Measurements from ENCODE around the gene TMEM243.
"Not testable (repeated sequence)": the region's sequence is repeated elsewhere in the genome, so short reads cannot be mapped to it uniquely, and the experiment has no call there.

TMEM243 gene

DNA sequence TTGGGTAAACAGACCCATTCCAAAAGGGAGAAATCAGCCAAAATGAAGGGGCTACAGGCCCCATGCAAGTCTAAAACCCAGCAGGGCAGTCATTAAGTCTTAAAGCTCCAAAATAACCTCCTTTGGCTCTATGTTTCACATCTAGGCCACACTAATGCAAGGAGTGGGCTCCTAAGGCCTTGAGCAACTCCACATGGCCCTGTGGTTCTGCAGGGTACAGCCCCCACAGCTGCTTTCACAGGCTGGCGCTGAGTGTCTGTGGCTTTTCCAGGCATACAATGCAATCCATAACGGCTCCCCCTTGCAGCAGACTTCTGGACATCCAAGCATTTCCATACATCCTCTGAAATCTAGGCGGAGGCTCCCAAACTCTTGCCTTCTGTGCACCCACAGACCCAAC lies 9.0 kb downstream of the TMEM243 start:
- no peak for DNase-seq

DNA sequence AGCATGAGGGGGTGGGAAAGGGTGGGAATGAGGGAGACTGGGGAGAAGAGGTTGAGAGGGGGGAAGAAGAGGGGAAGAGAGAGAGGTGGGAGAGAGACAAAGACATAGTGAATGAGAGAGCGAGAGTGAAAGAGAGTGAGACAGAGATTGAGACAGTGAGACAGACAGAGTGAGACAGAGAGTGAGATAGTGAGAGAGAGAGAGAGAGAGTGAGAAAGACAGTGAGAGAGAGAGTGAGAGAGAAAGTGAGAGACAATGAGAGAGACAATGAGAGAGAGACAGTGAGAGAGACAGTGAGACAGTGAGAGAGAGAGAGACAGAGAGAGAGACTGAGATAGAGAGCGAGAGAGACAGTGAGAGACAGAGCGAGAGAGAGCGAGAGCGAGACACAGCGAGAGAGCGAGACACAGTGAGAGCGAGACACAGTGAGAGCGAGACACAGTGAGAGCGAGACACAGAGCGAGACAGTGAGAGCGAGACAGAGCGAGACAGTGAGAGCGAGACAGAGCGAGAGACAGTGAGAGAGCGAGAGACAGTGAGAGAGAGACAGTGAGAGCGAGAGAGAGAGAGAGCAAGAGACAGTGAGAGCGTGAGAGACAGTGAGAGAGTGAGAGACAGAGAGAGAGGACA lies 10.1 kb downstream of the TMEM243 start:
- DNase-seq, result no peak

DNA sequence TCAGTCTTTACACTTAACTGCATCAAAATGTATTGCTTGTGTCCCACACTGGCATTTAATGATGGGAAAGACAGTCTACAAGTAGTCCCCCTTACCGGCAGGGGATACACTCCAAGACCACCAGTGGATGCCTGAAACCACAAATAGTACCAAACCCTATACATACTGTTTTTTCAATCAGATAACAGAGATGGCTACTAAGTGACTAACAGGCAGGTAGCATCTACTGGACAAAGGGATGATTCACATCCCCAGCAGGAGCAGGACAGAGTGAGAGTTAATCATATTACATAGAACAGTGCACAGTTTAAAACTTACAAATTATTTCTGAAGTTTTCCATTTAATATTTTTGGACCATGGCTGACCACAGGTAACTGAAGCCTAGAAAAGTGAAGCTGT lies 13.2 kb downstream of the TMEM243 start:
- DNase-seq, result no peak

GRCh38 chr7:87205701-87206100 lies 13.8 kb downstream of the TMEM243 start:
- not testable (repeated sequence) for DNase-seq

DNA sequence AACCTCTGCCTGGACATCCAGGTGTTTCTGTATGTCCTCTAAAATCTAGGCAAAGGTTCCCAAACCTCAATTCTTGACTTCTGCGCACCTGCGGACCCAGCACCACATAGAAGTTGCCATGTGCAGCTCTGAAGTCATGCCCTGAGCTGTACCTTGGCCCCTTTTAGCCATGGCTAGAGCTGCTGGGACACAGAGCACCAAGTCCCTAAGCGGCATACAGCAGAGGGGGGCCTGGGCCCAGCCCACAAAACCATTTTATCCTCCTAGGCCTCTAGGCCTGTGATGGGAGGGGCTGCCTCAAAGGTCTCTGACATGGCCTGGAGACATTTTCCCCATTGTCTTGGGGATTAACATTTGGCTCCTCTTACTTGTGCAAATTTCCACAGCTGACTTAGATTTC lies 14.6 kb downstream of the TMEM243 start:
- no peak for DNase-seq

DNA sequence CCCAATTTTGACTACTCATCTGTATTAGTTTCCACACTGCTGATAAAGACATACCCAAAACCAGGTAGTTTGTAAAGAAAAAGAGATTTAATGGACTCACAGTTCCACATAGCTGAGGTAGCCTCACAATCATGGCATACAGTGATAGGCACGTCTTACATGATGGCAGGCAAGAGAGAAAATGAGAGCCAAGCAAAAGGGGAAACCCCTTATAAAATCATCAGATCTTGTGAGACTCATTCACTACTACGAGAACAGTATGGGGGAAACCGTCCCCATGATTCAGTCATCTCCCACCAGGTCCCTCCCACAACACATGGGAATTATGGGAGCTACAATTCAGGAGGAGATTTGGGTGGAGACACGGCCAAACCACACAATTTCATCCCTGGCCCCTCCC lies 15.6 kb downstream of the TMEM243 start:
- DNase-seq, result not testable (repeated sequence)

DNA sequence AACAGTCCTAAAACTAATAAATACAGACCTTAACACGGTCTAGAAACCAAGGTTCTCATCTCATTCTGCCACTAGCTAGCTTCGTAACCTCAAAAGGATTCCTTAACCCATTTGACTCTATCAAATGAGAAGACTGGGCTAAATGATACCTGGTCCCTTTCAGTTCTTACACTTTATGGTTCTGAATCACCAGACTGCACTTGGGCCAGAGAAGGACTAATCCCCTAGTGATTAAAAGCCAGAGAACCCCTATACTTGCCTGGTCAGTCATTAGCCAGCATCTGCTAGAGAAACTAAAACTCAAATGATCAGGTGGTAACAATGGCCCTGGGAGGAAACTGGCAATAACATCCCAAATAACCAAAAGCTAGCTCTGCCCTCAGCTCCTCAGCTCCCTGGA lies 16.8 kb downstream of the TMEM243 start:
- no peak for DNase-seq

- no peak for DNase-seq
Measured at GRCh38 chr7:87202208-87202607, 17.3 kb downstream of the TMEM243 start.

DNA sequence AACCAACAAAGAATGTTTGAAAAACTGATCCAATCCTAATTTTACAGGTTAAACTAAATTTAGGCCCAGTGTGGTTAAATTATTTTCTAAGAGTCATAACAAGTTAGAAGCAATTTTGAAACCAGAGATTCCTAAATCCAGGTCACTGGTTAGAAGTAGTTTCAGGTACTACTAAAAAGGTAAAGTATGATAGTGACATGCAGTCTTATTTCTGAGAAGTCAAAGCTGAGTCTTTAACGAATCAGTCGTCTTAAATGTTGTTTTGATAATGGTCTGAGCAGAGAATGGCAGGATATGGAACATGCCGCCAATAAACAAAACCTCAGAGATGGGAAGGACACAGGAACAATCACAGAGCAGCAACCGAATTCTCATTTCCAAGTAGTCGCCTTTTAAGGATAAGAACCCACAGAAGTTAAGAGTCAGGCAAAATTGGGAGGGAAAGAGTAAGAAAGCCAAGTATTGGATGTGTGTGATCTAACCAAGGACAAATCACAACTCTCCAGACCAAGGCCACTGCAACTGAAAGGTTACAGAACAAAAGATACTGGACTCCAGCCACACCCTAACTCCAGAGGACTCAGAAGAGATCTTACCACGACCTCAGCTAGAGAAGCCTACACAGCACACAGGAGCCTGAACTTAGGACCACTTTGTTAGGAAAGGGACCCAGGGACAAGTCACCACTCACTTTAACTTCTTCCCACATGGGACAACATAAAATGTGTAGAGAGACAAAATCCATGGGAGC lies 19.7 kb downstream of the TMEM243 start:
- no peak for DNase-seq

- DNase-seq, result no peak
Measured at GRCh38 chr7:87199241-87199640, 20.3 kb downstream of the TMEM243 start.

GRCh38 chr7:87193912-87194311 lies 25.6 kb downstream of the TMEM243 start:
- DNase-seq, result no peak

DNA sequence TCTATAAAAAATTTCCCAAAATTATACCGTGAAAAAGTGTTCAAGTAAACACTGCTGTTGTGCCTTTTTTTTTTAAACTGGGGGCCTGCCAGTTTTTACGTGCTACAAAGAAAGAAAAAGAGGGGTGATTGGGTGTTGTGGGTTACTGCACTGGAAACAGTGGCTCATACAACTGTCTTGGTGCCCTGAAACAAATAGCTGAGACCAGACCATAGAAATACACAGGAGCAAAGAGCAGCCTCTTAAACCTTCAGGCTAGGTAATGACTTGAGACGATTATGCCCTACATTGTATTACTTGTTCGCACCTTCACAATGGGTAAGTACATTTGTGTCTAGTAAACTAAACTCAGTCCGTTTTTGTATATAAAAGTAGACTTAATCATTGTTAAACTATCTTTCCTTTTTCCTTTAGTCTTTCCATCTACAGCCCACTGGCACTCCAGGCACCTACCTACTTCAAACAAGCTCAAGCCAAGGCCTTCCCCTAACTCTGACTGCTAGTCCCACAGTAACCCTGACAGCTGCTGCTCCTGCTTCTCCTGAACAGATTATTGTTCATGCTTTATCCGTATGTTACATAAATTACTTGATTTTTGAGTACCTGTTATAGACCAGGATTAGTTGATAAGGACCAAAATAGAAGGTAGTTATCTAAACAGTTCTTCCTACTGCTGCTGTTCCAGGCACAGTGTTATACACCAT lies 26.6 kb downstream of the TMEM243 start:
- no peak for DNase-seq

GRCh38 chr7:87190783-87191182 lies 28.7 kb downstream of the TMEM243 start:
- DNase-seq, result no peak

DNA sequence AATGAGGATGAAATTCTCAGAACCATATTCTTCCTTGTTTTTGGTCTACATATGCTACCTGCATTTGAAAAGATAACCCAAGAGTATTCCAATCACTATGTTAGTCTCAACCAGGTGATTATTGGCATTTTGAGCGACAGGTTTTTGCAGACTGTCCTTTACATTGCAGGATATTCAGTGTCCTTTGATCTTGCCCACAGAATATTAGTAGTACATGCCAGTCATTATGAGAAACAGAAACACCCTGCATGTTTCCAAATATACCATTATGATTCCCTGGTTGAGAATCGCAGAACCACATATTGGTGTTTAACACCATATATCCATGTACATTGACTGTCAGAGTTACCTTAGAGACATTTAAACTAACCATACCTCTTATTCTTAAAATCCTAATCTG lies 30.6 kb downstream of the TMEM243 start:
- no peak for DNase-seq

DNA sequence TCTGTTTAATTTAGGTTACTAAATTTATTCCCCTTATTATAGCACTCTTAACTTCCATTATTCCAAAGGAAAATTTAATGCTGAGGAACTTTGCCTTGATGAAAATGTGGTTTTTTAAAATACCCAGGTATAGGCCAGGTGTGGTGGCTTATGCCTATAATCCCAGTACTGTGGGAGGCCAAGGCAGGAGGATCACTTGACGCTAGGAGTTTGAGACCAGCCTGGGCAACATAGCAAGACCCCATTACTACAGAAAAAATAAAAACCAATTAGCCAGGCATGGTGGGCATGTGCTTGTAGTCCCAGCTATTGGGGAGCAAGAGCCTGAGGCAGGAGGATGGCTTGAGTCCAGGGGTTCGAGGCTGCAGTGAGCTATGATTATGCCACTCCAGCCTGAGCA lies 32.4 kb downstream of the TMEM243 start:
- no peak for DNase-seq

- no peak for DNase-seq
Measured at GRCh38 chr7:87179180-87179579, 40.4 kb downstream of the TMEM243 start.

DNA sequence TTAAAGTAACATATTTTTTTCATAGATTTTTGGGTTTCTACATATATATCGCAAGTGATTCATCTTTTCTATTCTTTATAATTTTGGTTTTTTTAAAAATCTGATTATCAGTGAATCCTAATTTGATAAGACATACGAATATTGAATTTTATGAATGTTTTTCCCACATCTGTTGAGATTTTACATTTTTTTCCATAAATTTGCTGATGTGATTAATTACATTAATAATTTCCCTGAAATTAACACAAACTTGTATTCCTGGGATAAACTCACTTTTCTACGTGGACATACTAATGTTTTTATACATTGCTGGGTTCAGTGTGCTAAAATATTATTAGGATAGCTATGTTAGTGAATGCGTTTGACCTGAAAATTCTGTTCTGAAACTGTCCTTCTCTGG lies 41.2 kb downstream of the TMEM243 start:
- no peak for DNase-seq

DNA sequence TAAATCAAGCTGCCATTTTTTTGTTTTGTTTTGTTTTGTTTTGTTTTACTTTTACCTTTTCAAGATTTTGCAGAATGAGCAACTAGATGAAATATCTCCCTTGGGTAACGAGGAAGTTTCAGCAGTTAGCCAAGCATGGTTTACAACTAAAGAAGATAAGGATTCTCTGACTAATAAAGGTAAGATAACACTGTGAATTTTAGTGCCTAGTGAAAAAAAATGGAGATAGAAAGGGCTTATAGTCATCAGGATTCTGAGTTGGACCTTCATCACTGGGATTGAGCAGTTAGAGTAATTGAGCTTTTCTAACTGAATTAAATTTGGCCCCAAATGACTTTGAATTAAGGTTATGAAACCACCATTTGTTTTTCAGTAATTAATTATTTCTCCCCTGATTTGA lies 46.1 kb downstream of the TMEM243 start:
- DNase-seq, result no peak

DNA sequence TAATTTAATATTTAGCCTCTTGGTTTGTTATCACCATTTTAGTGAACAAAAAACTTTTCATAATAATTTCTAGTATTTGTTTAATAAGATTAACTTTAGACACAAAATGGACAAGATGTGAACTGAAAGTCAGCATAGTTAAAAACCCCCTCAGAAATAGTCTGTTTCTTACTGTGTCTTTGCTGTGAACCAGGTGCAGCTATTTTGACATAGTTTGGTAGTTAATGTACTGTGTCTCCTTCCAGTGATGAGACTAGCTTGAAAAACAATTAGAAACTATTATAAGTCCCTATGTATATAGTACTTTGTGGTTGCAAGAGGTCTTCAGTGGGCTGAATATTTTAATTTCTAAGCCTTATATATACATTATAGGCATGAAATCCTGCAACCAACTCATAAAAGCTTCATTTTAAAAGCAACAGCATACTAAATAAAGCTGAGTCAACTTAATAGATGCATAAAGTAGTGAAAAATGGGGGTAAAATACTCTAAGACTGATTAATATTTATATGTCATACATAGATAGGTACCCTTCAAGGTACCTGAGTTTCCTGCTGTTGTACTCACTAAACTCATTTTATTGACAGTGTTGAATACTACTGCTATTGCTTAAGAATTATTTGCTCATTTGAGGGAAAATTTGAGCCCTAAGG lies 48.1 kb downstream of the TMEM243 start:
- no peak for DNase-seq

- no peak for DNase-seq
Measured at GRCh38 chr7:87170828-87171227, 48.7 kb downstream of the TMEM243 start.

DNA sequence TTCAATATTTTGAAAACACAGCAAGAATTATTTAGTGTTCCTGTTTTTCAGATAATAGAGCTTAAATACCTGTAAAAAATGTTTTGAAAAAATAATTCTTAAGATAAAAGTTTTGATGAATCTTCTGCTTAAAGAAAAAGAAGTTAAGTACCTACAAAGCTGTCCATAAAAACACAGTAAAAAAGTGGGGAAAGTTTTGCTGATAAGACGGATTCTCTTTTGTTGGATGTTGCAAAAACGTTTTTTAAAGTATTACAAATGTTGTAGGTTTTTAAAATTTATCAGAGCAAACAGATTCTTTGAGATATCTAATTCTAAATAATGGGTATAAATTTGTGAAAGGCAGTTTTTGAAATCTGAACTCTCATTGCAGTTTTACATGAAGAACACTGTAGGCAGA lies 55.1 kb downstream of the TMEM243 start:
- no peak for DNase-seq

GRCh38 chr7:87159538-87159937 lies 60.0 kb downstream of the TMEM243 start:
- no peak for DNase-seq

GRCh38 chr7:87156709-87157108 lies 62.8 kb downstream of the TMEM243 start:
- no peak for DNase-seq

- no peak for DNase-seq
Measured at GRCh38 chr7:87155788-87156187, 63.7 kb downstream of the TMEM243 start.

Data from activated CD4-positive, alpha-beta T cell treated with anti-CD3 and anti-CD28 coated beads, Interleukin-2, amount 50 U/mL, for 16 hours (primary cell).